Measurements from ENCODE around the gene RSPO3.
"Not testable (repeated sequence)": the region's sequence is repeated elsewhere in the genome, so short reads cannot be mapped to it uniquely, and the experiment has no call there.

Gene RSPO3

GRCh38 chr6:127118298-127119101 lies at the start of gene RSPO3:
TSS of gene RSPO3 (plus strand) at chr6:127118671. CDS start at chr6:127119193, 522 bp downstream.
- no peak for DNase-seq (ENCODE audit: low read depth in 1 of 2, low spot score in 1 of 2)

DNA sequence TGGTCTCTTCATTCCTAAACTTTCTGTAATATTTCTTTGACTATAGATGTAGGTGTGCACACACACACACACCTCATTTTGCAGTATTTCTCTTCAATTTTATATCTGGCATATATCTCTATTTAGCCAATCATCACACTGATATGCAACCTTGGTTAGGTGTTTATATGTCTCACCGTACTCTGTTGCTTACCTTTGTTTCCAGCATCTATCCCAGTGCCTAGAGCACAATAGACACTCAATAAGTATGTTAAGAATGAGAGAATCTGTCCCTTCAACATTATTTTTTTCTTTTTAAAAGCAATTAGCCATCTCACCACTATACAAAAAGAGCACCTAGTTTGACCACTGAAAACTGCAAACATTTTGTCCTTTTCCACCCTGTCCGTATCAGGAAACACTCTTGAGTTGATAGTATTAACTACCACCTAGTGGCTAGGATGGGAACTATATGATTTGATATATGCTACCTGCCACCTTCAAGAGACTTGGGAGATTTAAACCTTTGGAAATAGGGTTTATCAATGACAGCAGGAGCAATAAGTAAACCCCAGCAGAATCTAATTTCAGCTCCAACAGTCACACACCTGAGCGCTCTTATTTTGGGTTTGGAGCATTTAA lies 48.7 kb upstream of the RSPO3 start:
- no peak for DNase-seq (ENCODE audit: low read depth in 1 of 2, low spot score in 1 of 2)

- no peak for DNase-seq (ENCODE audit: low read depth in 1 of 2, low spot score in 1 of 2)
These were observed 45.2 kb upstream of the RSPO3 start for GRCh38 chr6:127073222-127073621.

DNA sequence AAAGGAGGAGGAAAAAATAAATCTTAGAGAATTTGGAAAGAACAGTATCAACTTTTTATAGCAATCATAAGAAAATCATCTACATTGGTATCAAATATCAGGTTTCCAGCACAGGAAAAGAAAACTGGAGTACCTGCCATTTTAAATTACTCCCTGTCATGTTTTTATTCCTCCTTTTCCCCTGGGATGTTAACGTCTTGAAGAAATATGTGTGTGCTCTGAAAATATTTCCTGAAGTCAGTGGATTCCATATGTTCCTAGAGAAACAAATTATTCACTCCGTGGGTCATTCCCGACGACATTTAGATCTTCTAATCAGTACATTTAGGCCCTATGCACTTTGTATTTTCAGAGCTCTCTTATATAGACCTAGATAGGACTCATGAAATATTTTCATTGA lies 42.0 kb upstream of the RSPO3 start:
- DNase-seq (ENCODE audit: low read depth in 1 of 2, low spot score in 1 of 2) = no peak

DNA sequence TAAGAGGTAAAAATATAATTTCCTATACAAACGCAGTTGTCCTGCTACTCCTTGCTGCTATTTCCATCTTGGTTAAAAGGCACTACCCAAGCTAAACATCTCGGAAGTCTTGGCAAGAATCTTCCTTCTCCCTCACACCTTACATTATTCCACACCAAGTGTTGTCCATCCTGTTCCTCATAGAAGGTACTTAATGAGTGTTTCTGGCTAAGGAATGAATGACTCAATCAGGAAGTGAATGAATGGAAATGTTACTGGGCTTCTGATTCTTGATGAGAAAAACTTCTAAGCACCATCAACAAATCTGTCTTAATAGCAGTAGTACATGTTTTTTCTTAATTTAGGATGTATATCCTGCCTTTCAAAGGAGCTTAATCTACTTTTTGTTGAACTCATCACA lies 40.6 kb upstream of the RSPO3 start:
- no peak for DNase-seq (ENCODE audit: low read depth in 1 of 2, low spot score in 1 of 2)

- no peak for DNase-seq (ENCODE audit: low read depth in 1 of 2, low spot score in 1 of 2)
These were observed 39.8 kb upstream of the RSPO3 start for GRCh38 chr6:127078669-127079068.

DNA sequence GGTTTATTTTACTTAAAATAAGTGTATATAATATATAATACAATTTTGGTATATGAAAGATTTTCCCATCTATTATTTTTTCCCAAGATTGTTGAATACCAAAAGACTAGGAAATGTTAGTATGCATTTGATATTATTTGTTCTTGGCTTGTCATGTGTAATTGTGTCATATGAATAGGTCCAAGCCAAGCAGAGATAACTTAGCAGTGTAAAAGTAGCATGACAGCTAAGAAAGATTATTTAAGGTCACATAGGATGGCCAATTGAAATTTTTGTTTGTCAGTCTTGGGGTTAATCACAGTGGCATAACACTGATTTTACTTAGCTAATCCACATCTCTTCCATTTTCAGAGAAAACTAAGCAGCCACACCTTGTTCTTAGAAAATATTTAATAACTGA lies 38.8 kb upstream of the RSPO3 start:
- no peak for DNase-seq (ENCODE audit: low read depth in 1 of 2, low spot score in 1 of 2)

DNA sequence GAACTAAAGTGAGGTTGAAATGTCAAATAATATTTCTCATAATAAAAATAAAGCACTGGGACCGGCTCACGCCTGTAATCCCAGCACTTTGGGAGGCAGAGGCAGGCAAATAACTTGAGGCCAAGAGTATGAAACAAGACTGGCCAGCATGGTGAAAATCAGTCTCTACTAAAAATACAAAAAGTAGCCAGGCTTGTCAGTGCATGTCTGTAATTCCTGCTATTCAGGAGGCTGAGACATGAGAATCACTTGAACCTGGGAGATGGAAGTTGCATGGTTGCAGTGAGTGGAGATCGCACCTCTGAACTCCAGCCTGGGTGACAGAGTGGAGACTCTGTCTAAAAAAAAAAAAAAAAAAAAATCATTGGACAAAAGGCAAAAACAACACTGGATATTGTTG lies 38.4 kb upstream of the RSPO3 start:
- DNase-seq (ENCODE audit: low read depth in 1 of 2, low spot score in 1 of 2) = no peak

DNA sequence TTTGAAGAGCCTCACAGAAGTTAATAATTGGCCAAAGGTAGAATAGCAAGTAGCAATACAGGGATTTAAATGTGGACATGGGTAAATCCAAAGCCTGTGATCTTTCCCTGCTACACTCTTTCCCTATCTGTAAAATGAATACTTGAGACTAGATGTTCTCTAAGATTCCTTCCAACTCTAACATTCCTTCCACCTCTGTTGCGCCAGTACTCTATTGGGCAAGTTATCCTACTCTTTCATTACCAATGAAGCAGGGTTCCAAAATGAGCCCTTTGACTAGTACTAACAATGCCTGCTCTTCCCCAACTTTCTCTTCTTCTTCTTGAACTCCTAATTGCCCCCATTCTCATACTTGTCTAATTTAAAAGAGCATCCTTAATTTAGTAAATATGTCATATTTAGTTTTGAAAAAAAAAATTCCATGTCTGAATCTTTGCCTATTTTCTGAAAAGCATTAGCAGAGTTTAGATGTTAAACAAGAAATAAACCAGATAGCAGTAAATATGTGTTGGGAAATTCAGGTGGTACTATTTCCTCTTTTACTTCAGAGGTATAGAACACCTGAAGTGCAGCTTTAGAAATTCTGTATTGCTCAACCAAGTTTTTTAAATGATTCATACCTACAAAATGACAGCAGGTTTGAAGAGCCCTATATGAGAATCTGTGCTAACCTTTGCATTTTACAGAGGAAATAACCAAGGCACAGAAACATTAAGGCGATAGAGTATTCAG lies 35.1 kb upstream of the RSPO3 start:
- no peak for DNase-seq (ENCODE audit: low read depth in 1 of 2, low spot score in 1 of 2)

- no peak for DNase-seq (ENCODE audit: low read depth in 1 of 2, low spot score in 1 of 2)
These were observed 34.5 kb upstream of the RSPO3 start for GRCh38 chr6:127083963-127084310.

DNA sequence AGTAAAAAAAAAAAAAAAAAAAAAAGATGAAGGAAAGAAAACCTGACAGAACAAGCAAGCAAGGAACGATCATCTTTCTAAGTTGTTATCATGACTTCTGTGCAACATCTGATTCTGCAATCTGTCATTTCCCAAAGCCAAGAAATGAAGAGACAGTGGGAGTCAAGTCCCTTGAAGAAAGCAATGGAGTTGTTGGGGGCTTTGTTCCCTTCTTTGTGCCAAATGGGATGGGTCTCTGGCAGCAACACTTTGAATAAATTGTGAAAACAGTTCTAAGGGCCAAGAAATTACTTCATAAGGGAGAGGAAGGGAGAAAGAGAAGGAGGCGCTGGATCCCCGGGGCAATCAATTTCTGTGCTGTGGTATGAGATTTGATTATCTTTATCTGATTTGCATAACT lies 33.3 kb upstream of the RSPO3 start:
- DNase-seq (ENCODE audit: low read depth in 1 of 2, low spot score in 1 of 2) = no peak

DNA sequence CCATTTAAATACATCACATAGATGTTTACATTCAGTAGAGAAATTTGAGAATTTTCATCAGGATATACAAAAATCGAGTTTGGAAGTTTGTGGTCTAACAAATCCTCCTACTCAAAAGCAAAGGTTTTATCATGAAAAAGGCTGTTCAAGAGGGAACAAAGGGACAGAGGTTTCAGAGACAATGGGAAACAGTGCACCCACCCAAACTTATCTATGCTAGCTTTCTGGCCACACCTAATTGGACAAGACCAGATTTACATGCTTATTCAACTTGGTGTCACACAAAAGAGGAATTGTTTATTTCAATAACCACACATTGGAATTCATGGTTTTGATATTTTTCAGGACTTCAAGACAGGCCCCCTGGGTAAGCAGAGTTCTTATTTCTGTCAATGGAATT lies 28.4 kb upstream of the RSPO3 start:
- no peak for DNase-seq (ENCODE audit: low read depth in 1 of 2, low spot score in 1 of 2)

GRCh38 chr6:127092466-127092865 lies 26.0 kb upstream of the RSPO3 start:
- no peak for DNase-seq (ENCODE audit: low read depth in 1 of 2, low spot score in 1 of 2)

DNA sequence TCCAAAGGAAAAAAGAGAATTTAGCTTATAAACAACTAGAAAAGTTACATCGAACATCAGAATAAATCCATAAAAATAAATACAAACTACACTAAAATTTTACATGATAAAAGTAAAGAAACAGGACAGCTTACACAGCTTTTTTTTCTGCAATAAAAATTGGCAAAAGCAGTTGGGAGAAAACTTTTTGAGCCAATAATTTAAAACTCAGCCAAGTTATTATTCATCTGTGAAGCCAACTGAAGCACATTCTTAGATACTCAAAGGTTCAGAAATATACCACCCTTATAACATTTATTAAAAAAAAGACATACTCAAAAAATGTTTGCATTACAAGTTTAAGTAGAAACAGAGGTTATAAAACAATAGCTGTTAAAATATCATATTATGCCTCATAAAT lies 23.7 kb upstream of the RSPO3 start:
- no peak for DNase-seq (ENCODE audit: low read depth in 1 of 2, low spot score in 1 of 2)

DNA sequence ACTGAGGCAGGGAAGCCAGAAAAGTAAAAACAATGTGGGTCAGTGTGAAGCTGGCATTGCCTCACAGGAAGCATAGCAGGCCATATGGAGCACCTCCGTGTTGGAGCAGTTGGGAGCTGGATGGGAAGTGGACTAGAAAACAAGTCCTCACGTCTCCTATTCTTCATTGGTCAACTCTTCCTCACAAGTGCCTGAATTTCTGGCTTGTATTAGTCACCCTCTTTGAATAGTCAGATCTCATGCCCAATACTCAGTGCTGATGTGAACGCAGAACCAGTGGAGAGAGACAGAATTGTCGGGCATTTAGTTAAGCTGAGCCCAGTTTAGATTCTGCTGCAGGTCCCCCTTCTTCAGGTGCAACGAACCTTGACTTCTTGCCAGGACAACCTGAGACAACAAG lies 22.3 kb upstream of the RSPO3 start:
- no peak for DNase-seq (ENCODE audit: low read depth in 1 of 2, low spot score in 1 of 2)

- DNase-seq (ENCODE audit: low read depth in 1 of 2, low spot score in 1 of 2) = not testable (repeated sequence)
These were observed 21.0 kb upstream of the RSPO3 start for GRCh38 chr6:127097442-127097841.

GRCh38 chr6:127100510-127101140 lies 17.8 kb upstream of the RSPO3 start:
- no peak for DNase-seq (ENCODE audit: low read depth in 1 of 2, low spot score in 1 of 2)

DNA sequence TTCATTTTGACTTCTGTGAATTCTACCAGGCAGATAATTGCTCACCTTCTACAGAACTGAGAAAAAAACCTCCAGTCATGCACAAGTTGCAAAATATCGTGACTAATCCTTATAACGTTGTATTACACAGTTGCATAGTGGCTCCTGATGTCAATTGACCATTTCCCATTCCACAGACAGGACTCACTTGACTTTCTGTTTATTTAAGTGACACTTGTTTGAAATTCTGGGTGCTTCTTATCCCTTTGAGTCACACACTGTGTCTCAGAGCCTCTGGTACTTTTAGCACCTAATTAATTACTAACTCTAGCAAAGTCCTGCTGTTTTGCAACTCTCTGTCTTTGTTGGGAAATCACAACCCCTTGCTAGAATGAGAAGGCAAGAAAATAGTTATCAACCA lies 16.2 kb upstream of the RSPO3 start:
- DNase-seq (ENCODE audit: low read depth in 1 of 2, low spot score in 1 of 2) = no peak

DNA sequence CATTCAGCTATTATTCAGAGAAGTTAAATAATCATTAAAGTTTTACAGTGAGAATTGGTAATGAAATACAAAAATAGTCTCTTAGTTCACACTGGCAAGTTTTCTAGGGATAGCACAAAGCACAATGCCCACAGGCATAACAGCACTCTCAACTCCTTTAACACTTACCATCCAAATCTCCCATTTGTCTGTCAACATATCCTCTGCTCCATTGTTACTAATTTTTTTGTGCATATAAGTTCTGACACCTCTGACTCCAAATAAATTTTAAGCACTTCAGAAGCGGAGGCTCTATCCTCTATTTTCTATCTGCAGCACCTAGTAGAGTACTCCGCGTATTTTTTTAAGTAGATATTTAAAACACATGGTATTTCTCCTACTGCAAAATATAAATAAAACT lies 15.6 kb upstream of the RSPO3 start:
- DNase-seq (ENCODE audit: low read depth in 1 of 2, low spot score in 1 of 2) = no peak

GRCh38 chr6:127103482-127103881 lies 15.0 kb upstream of the RSPO3 start:
- DNase-seq (ENCODE audit: low read depth in 1 of 2, low spot score in 1 of 2) = no peak

DNA sequence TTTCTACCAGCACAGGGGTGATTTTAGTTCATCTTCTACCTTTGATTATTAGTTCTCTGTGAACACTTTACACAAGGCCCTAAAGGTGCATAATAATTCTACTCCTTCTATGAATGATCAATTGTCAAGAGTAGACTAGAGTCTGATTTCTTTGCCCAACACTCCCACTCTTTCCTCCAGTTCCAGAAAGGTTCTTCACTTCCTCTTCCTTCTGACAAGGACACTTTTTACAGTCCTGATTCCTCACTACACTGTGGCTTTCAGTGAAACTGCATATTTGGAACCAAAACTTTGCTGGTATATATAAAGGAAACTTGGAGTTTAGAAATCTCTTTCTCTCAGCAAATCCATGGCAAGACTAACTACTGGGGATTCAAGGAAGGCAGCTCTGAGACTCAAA lies 10.6 kb upstream of the RSPO3 start:
- no peak for DNase-seq (ENCODE audit: low read depth in 1 of 2, low spot score in 1 of 2)

- DNase-seq (ENCODE audit: low read depth in 1 of 2, low spot score in 1 of 2) = no peak
These were observed 7.8 kb upstream of the RSPO3 start for GRCh38 chr6:127110712-127111111.
